Osteocyte (in vitro differentiated cells): ENCODE measurements around the gene GGNBP2. TPM values are rescaled to one million over a fixed set of nuclear protein-coding genes. Genes with fewer than 3 reads are reported as not detected.

Source experiments
- DNase-seq: peaks from one replicate; pipeline ENCODE4 v3.0.0; 2021; ENCODE audit warnings: mixed read lengths; ENCODE audit not compliant: unreplicated experiment; ENCODE audit errors: extremely low spot score
- H3K27ac Mint-ChIP-seq: one replicate; pipeline ENCODE4 v1.8.0; 2021; ENCODE audit warnings: mild to moderate bottlenecking, mixed read lengths; ENCODE audit not compliant: unreplicated experiment
- H3K27me3 Mint-ChIP-seq: one replicate; pipeline ENCODE4 v1.8.0; 2021; ENCODE audit warnings: mixed read lengths; ENCODE audit not compliant: unreplicated experiment
- H3K36me3 Mint-ChIP-seq: one replicate; pipeline ENCODE4 v1.8.0; 2021; ENCODE audit warnings: mixed read lengths; ENCODE audit not compliant: unreplicated experiment
- H3K4me1 Mint-ChIP-seq: one replicate; pipeline ENCODE4 v1.8.0; 2021; ENCODE audit warnings: mixed read lengths; ENCODE audit not compliant: unreplicated experiment
- H3K4me3 Mint-ChIP-seq: one replicate; pipeline ENCODE4 v1.8.0; 2021; ENCODE audit warnings: mild to moderate bottlenecking, moderate library complexity, mixed read lengths; ENCODE audit not compliant: unreplicated experiment
- H3K9me3 Mint-ChIP-seq: one replicate; pipeline ENCODE4 v1.8.0; 2021; ENCODE audit warnings: mixed read lengths; ENCODE audit not compliant: unreplicated experiment
- total RNA-seq: library from RNA; stranded (reverse); gene quantifications from 2 replicates; pipeline ENCODE4 v1.2.1, GENCODE V29; 2021
- TF ChIP-seq, protein P1 (sequence below): fragments of 200-600 bp; sonication (generic); IDR thresholded peaks from 2 replicates; pipeline ENCODE4 v1.5.0; 2021; ENCODE audit warnings: antibody characterized with exemption, mild to moderate bottlenecking, moderate library complexity

The GGNBP2 gene
- total RNA-seq, 1 donor from 2014 or later: 76.1 TPM

DNA sequence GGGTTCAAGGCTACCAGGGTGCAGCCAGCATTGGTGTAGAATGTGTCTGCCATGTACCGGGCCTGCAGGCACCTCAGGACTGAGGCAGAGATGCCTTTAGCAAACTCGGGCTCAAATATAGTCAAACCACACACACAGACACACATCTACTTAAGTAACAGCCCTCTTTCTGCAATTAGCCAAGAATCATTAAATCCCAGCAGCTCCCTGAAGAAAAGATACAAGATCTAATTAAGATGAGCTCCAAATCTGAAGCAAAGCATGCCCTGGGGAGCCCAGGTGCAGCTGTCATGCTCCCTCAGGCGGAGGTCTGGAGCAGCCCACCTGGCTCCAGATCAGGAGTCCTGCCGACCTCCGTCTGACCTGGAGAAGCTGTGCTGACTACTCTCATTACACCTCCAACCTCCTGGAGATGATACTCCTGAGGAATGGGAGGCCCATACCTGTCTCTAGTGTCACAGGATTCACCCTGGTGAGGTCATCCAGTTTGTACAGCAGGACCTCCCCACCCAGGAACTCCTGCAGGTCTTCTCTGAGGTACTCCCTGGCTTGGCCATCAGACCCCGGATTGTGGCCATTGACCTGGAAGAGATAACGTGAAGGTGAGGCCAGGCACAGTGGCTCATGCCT is 17.0 kb upstream of the GGNBP2 start:
- DNase-seq: peak; percentile 69
- H3K4me3 Mint-ChIP-seq: no peak overlapping the region

GRCh38 chr17:36529121-36529520 is 15.6 kb upstream of the GGNBP2 start:
- Mint-ChIP-seq H3K27me3 (no peaks in the 10 kb centered on the region), H3K36me3 (peaks cover 38% of the 10 kb centered on the region), H3K27ac (no peak overlapping the region), H3K9me3 (no peaks in the 10 kb centered on the region), H3K4me1 (peaks cover 5% of the 10 kb centered on the region), H3K4me3 (no peak overlapping the region)
- no peak for DNase-seq
- TF ChIP-seq, protein P1, sequence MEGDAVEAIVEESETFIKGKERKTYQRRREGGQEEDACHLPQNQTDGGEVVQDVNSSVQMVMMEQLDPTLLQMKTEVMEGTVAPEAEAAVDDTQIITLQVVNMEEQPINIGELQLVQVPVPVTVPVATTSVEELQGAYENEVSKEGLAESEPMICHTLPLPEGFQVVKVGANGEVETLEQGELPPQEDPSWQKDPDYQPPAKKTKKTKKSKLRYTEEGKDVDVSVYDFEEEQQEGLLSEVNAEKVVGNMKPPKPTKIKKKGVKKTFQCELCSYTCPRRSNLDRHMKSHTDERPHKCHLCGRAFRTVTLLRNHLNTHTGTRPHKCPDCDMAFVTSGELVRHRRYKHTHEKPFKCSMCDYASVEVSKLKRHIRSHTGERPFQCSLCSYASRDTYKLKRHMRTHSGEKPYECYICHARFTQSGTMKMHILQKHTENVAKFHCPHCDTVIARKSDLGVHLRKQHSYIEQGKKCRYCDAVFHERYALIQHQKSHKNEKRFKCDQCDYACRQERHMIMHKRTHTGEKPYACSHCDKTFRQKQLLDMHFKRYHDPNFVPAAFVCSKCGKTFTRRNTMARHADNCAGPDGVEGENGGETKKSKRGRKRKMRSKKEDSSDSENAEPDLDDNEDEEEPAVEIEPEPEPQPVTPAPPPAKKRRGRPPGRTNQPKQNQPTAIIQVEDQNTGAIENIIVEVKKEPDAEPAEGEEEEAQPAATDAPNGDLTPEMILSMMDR: no peak

More for the DNA sequence above, 17.0 kb upstream of the GGNBP2 start:
- Mint-ChIP-seq H3K27ac (no peak overlapping the region), H3K4me1 (peaks cover 1% of the 10 kb centered on the region), H3K36me3 (peaks cover 39% of the 10 kb centered on the region), H3K9me3 (no peaks in the 10 kb centered on the region), H3K27me3 (no peaks in the 10 kb centered on the region)
- TF ChIP-seq, protein P1: no peak

- Mint-ChIP-seq H3K9me3 (no peaks in the 10 kb centered on the region), H3K4me1 (peaks cover 13% of the 10 kb centered on the region), H3K27ac (no peak overlapping the region), H3K4me3 (no peak overlapping the region), H3K27me3 (no peaks in the 10 kb centered on the region), H3K36me3 (peaks cover 18% of the 10 kb centered on the region)
- TF ChIP-seq, protein P1: no peak
- DNase-seq: peak; percentile 54
Observed at GRCh38 chr17:36532435-36532975, 12.2 kb upstream of the GGNBP2 start.

GRCh38 chr17:36533935-36534839 is 10.5 kb upstream of the GGNBP2 start:
- H3K27ac Mint-ChIP-seq: peak overlapping the region; percentile 98
- H3K4me1 Mint-ChIP-seq: peaks cover 13% of the 10 kb centered on the region
- peak; percentile 86 for DNase-seq
- H3K9me3 Mint-ChIP-seq: no peaks in the 10 kb centered on the region
- H3K36me3 Mint-ChIP-seq: peaks cover 12% of the 10 kb centered on the region
- TF ChIP-seq, protein P1: peak; percentile 74
- H3K27me3 Mint-ChIP-seq: no peaks in the 10 kb centered on the region
- H3K4me3 Mint-ChIP-seq: peak overlapping the region; percentile 94
